Measurements from ENCODE around the gene PABPN1L. TPM values are rescaled to one million over a fixed set of nuclear protein-coding genes. Genes with fewer than 3 reads are reported as not detected.

The PABPN1L gene
- total and polyA plus RNA-seq, 9 of the 15 experiments (the other 6 are each of a cell fraction or from before 2014, with no cell fraction given), result 0.11 to 0.32 TPM; not detected in 7

GRCh38 chr16:88878967-88879787, 12.7 kb upstream of the PABPN1L start:
- Histone ChIP-seq H3K79me2 (ENCODE audit: control insufficient read depth, insufficient read depth, low read length) (no peaks in the 10 kb centered on the region), H2AFZ (ENCODE audit: low read depth, low read length) (no peak overlapping the region), H3K4me3 (no peak overlapping the region), H3K36me3 (ENCODE audit: control insufficient read depth, insufficient read depth, low read length) (peaks cover 100% of the 10 kb centered on the region), H3K4me1 (replicated peaks in 1 of 2; ENCODE audit: control insufficient read depth in 2 of 2, insufficient read depth in 2 of 2, low read length in 2 of 2) (peaks cover 0 to 63% of the 10 kb centered on the region in 2 experiments; a peak in 2 of 5 replicates), H3K9ac (ENCODE audit: insufficient read depth in 1 of 2, low read depth in 2 of 2, low read length in 2 of 2) (peak overlapping the region in 1 of 2 experiments; percentile 45; a peak in 1 of 4 replicates), H3K27me3 (ENCODE audit: control insufficient read depth in 2 of 2, insufficient read depth in 2 of 2, low read length in 2 of 2) (no peaks in the 10 kb centered on the region), H3K9me3 (replicated peaks; ENCODE audit: control insufficient read depth, insufficient read depth, low read depth, low read length) (no peaks in the 10 kb centered on the region), H3K9me1 (ENCODE audit: control insufficient read depth, insufficient read depth, low read length) (no peaks in the 10 kb centered on the region), H3K27ac (ENCODE audit: extremely low read depth, low read depth, low read length) (no peak overlapping the region), H4K20me1 (replicated peaks; ENCODE audit: control insufficient read depth, insufficient read depth, low read length) (peaks cover 5% of the 10 kb centered on the region; the same call in 1 of the 2 replicates), H3K4me2 (ENCODE audit: insufficient read depth, low read length) (no peak overlapping the region)
- intact Hi-C loops (cut with micrococcal nuclease) (no loop called here), in situ Hi-C loops (cut with MboI) (no loop called here)
- FAIRE-seq (no peak), DNase-seq (ENCODE audit: extremely low read depth in 1 of 4, low spot score in 3 of 4) (no peak), ATAC-seq (no peak)
- ChIA-PET POLR2A (interaction anchor here (0.7 to 1.2 kb wide), 2 partner anchors 125 to 146 kb away, joined by 3 to 4 read pairs; no protein-coding TSS in a partner anchor), CTCF (ENCODE audit: low intra/inter-chr PET ratio) (no interaction called here)
- BruUV-seq (replicated peaks), result no TSS peak
- TF ChIP-seq FOXJ3 (CRISPR knock-in tag; IDR thresholded peaks at IDR 0.05), result no peak
- no peak for TF ChIP-seq ARHGAP35 (IDR thresholded peaks at IDR 0.05; ENCODE audit: partially characterized antibody)
- no peak for TF ChIP-seq ZBTB8A (IDR thresholded peaks at IDR 0.05; ENCODE audit: partially characterized antibody)
- TF ChIP-seq RBM22 (IDR thresholded peaks at IDR 0.05; ENCODE audit: low read depth, low read length, poor library complexity, severe bottlenecking), result peak; percentile 93
- TF ChIP-seq NFATC3 (IDR thresholded peaks at IDR 0.05), result no peak
- peak; percentile 79 for TF ChIP-seq POLR2G (IDR thresholded peaks at IDR 0.05; ENCODE audit: low read depth, low read length)
- TF ChIP-seq YY1 (IDR thresholded peaks at IDR 0.05; ENCODE audit: borderline replicate concordance in 1 of 3, control insufficient read depth in 1 of 3, extremely low read depth in 1 of 3, insufficient read depth in 3 of 3, insufficient read length in 1 of 3, insufficient replicate concordance in 2 of 3, low read depth in 1 of 3, low read length in 2 of 3), result no peak
- no peak for TF ChIP-seq MNT (conservative IDR thresholded peaks at IDR 0.05)
- no peak for TF ChIP-seq SIN3A (IDR thresholded peaks at IDR 0.05; ENCODE audit: borderline replicate concordance in 2 of 2, control insufficient read depth in 1 of 2, low read depth in 2 of 2, low read length in 2 of 2)
- TF ChIP-seq ZNF395 (CRISPR knock-in tag; IDR thresholded peaks at IDR 0.05), result no peak
- peak; percentile 25 for TF ChIP-seq FIP1L1 (IDR thresholded peaks at IDR 0.05; ENCODE audit: low read depth, low read length, poor library complexity, severe bottlenecking)
- peak; percentile 20; the same call in 1 of the 2 replicates for TF ChIP-seq POLR2A (conservative IDR thresholded peaks at IDR 0.05)
- WGBS (ENCODE audit: insufficient coverage, low coverage, missing lambda C conversion rate), result 97% methylated on average over 30 of the region's 45 CpGs

All from K562 (cell line).